MCF 10A (cell line): ENCODE results near the gene LCP1. TPM values are rescaled to one million over a fixed set of nuclear protein-coding genes. Genes with fewer than 3 reads are reported as not detected.

Experiments
- BruUV-seq: library from RNA; stranded (reverse); fragments of 400-500 nt; replicated peaks from 2 replicates; lab custom pipeline; 2021; lab: Mats Ljungman, UMichigan
- CTCF ChIA-PET: fragments of 300-600 bp; sonication (Branson Sonifier 250); formaldehyde crosslinking; extraction: SDS; loops from one replicate; lab custom pipeline; 2021; ENCODE audit warnings: antibody characterized with exemption, inconsistent platforms; lab: Yijun Ruan, JAX
- POLR2A ChIA-PET: fragments of 300-600, 350-650 bp; sonication (Branson Sonifier 250); formaldehyde crosslinking; extraction: SDS; loops from one replicate; lab custom pipeline; 2020; ENCODE audit warnings: antibody characterized with exemption, inconsistent platforms; lab: Yijun Ruan, JAX
- DNase-seq: peaks from one replicate; pipeline ENCODE4 v3.0.0-alpha.2; 2018; ENCODE audit not compliant: unreplicated experiment
- H3K27ac Mint-ChIP-seq: one replicate; pipeline ENCODE4 v1.8.0; 2022; ENCODE audit warnings: mild to moderate bottlenecking, low read depth, mixed read lengths; ENCODE audit not compliant: unreplicated experiment
- H3K27me3 Mint-ChIP-seq: one replicate; pipeline ENCODE4 v1.8.0; 2022; ENCODE audit warnings: mixed read lengths; ENCODE audit not compliant: insufficient read depth, unreplicated experiment
- H3K36me3 Mint-ChIP-seq: one replicate; pipeline ENCODE4 v1.8.0; 2022; ENCODE audit warnings: mild to moderate bottlenecking, moderate library complexity, mixed read lengths; ENCODE audit not compliant: insufficient read depth, unreplicated experiment
- H3K4me1 Mint-ChIP-seq: one replicate; pipeline ENCODE4 v1.8.0; 2022; ENCODE audit warnings: mixed read lengths; ENCODE audit not compliant: insufficient read depth, unreplicated experiment
- H3K4me3 Mint-ChIP-seq: one replicate; pipeline ENCODE4 v1.8.0; 2022; ENCODE audit warnings: mild to moderate bottlenecking, moderate library complexity, mixed read lengths; ENCODE audit not compliant: unreplicated experiment
- H3K9me3 Mint-ChIP-seq: one replicate; pipeline ENCODE4 v1.8.0; 2022; ENCODE audit warnings: mixed read lengths; ENCODE audit not compliant: unreplicated experiment
- CTCF ChIP-seq: fragments of 200-600 bp; IDR thresholded peaks from one replicate; pipeline ENCODE4 v1.8.0; 2022; ENCODE audit warnings: antibody characterized with exemption, mild to moderate bottlenecking; ENCODE audit not compliant: unreplicated experiment
- intact Hi-C: fragments of 100-400 bp; cut with micrococcal nuclease; formaldehyde crosslinking; loops from 2 replicates; pipeline ENCODE4 v1.14.1; 2022
- total RNA-seq: library from RNA; stranded (reverse); gene quantifications from 2 replicates; pipeline ENCODE4 v1.2.3, GENCODE V29; 2022

Gene LCP1
- total RNA-seq, 1 experiment from 2014 or later = 0.89 TPM

GRCh38 chr13:46169758-46170157, 12.2 kb downstream of the LCP1 start:
- H3K4me1 Mint-ChIP-seq = no peaks in the 10 kb centered on the region
- POLR2A ChIA-PET = interaction anchor here (0.7 to 1.2 kb wide), 2 partner anchors 43 to 202 kb away, joined by 3 to 5 read pairs; no protein-coding TSS in a partner anchor
- CTCF ChIA-PET = interaction anchor here (0.6 to 3.3 kb wide), 2 partner anchors 10 to 35 kb away, joined by 3 to 24 read pairs; no protein-coding TSS in a partner anchor
- no peak for TF ChIP-seq CTCF
- H3K27me3 Mint-ChIP-seq = peaks cover 78% of the 10 kb centered on the region
- BruUV-seq = no TSS peak
- H3K36me3 Mint-ChIP-seq = no peaks in the 10 kb centered on the region
- no peak overlapping the region for H3K27ac Mint-ChIP-seq
- no peak overlapping the region for H3K4me3 Mint-ChIP-seq
- intact Hi-C loops = no loop called here
- no peak for DNase-seq
- H3K9me3 Mint-ChIP-seq = no peaks in the 10 kb centered on the region

GRCh38 chr13:46168783-46169182, 13.2 kb downstream of the LCP1 start:
- CTCF ChIA-PET = interaction anchor here (0.6 to 1.3 kb wide), 2 partner anchors 8 to 542 kb away, joined by 3 to 4 read pairs; no protein-coding TSS in a partner anchor
- no peak overlapping the region for H3K4me3 Mint-ChIP-seq

GRCh38 chr13:46168341-46168740, 13.6 kb downstream of the LCP1 start:
- H3K27me3 Mint-ChIP-seq = peaks cover 81% of the 10 kb centered on the region
- no peak for DNase-seq
- H3K36me3 Mint-ChIP-seq = no peaks in the 10 kb centered on the region
- no peaks in the 10 kb centered on the region for H3K9me3 Mint-ChIP-seq
- no peak overlapping the region for H3K4me3 Mint-ChIP-seq
- intact Hi-C loops = no loop called here
- ChIA-PET POLR2A (interaction anchor here (0.5 to 1.7 kb wide), 2 partner anchors 128 to 133 kb away, joined by 3 to 4 read pairs; no protein-coding TSS in a partner anchor), CTCF (interaction anchor here (0.6 to 1.7 kb wide), 4 partner anchors 8 to 895 kb away, joined by 3 to 4 read pairs (median 3); no protein-coding TSS in a partner anchor)
- no peak for TF ChIP-seq CTCF
- H3K4me1 Mint-ChIP-seq = no peaks in the 10 kb centered on the region
- H3K27ac Mint-ChIP-seq = no peak overlapping the region
- no TSS peak for BruUV-seq

More at GRCh38 chr13:46168783-46169182, 13.2 kb downstream of the LCP1 start:
- intact Hi-C loops = no loop called here
- POLR2A ChIA-PET = interaction anchor here (0.5 to 1.7 kb wide), 2 partner anchors 127 to 133 kb away, joined by 3 to 4 read pairs; no protein-coding TSS in a partner anchor
- no peak for TF ChIP-seq CTCF
- no peaks in the 10 kb centered on the region for H3K4me1 Mint-ChIP-seq
- H3K27ac Mint-ChIP-seq = no peak overlapping the region
- DNase-seq = no peak
- no peaks in the 10 kb centered on the region for H3K9me3 Mint-ChIP-seq
- peaks cover 82% of the 10 kb centered on the region for H3K27me3 Mint-ChIP-seq
- H3K36me3 Mint-ChIP-seq = no peaks in the 10 kb centered on the region
- BruUV-seq = no TSS peak

- no TSS peak for BruUV-seq
- Mint-ChIP-seq H3K27me3 (peaks cover 68% of the 10 kb centered on the region), H3K4me1 (no peaks in the 10 kb centered on the region), H3K36me3 (no peaks in the 10 kb centered on the region), H3K4me3 (no peak overlapping the region), H3K9me3 (no peaks in the 10 kb centered on the region), H3K27ac (no peak overlapping the region)
- CTCF ChIA-PET = interaction anchor here (0.6 to 1.7 kb wide), 4 partner anchors 8 to 87 kb away, joined by 3 read pairs; no protein-coding TSS in a partner anchor
- intact Hi-C loops = no loop called here
- no peak for TF ChIP-seq CTCF
- no peak for DNase-seq
- POLR2A ChIA-PET = interaction anchor here (1.1 to 1.7 kb wide), 2 partner anchors 12 to 129 kb away, joined by 4 read pairs; no protein-coding TSS in a partner anchor
Observed at GRCh38 chr13:46166947-46167610, 14.9 kb downstream of the LCP1 start.
